Activated naive CD4-positive, alpha-beta T cell treated with anti-CD3 and anti-CD28 coated beads for 36 hours (primary cell): ENCODE results near the gene DCAF16. TPM values are rescaled to one million over a fixed set of nuclear protein-coding genes. Genes with fewer than 3 reads are reported as not detected.

Experiments used
- CTCF ChIA-PET: fragments of 350-600 bp; sonication (Branson Sonifier 250); formaldehyde crosslinking; loops from one replicate; lab custom pipeline; 2021; ENCODE audit warnings: antibody characterized with exemption; lab: Charles Lee
- DNase-seq: peaks from one replicate; pipeline ENCODE4 v3.0.0-alpha.2; 2020
- H3K27ac Mint-ChIP-seq: one replicate; pipeline ENCODE4 v1.8.0; 2021; ENCODE audit warnings: mild to moderate bottlenecking, mixed read lengths
- H3K27me3 Mint-ChIP-seq: one replicate; pipeline ENCODE4 v1.8.0; 2021; ENCODE audit warnings: low read depth, mixed read lengths
- H3K36me3 Mint-ChIP-seq: one replicate; pipeline ENCODE4 v1.8.0; 2021; ENCODE audit warnings: low read depth, mixed read lengths
- H3K4me1 Mint-ChIP-seq: one replicate; pipeline ENCODE4 v1.8.0; 2021; ENCODE audit warnings: low read depth, mixed read lengths
- H3K4me3 Mint-ChIP-seq: one replicate; pipeline ENCODE4 v1.8.0; 2021; ENCODE audit warnings: mild to moderate bottlenecking, moderate library complexity, mixed read lengths
- H3K9me3 Mint-ChIP-seq: one replicate; pipeline ENCODE4 v1.8.0; 2021; ENCODE audit warnings: mixed read lengths
- intact Hi-C: fragments of 100-400 bp; cut with micrococcal nuclease; formaldehyde crosslinking; loops from one replicate; pipeline ENCODE4 v1.15.1; 2023
- total RNA-seq, 2 experiments: library from RNA; stranded (reverse); gene quantifications; one replicate each; pipeline ENCODE4 v1.2.3, GENCODE V29; 2021

The DCAF16 gene
- total RNA-seq, 2 experiments from 2014 or later = 46.6 to 48.5 TPM

DNA sequence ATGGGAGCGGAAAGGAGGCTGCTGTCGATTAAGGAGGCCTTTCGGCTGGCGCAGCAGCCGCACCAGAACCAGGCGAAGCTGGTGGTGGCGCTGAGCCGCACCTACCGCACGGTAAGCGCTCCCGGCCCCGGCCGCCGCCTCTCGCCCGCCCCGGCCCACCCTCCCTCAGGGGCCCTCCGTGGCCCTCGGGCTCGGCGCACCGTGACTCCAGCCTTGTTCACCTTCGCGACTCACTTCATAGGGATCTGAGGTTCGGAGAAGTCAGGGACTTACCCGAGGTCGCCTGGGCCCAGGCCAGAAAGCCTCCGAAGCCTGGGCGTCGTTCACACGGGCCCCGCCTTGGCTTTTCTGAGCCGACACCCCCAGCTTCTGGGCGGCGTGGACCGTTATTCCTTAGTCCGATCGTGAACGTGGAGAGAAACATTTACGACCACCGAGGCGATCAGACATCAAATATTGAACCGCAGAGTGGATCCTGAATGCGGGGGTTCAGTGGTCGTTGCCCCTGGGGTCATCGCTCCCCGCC, 584 bp upstream of the DCAF16 start:
- no peaks in the 10 kb centered on the region for H3K27me3 Mint-ChIP-seq
- peaks cover 46% of the 10 kb centered on the region for H3K36me3 Mint-ChIP-seq
- intact Hi-C loops = loop anchor here (2.0 to 10.0 kb wide), 2 partner anchors 474 to 1586 kb away; partner anchors contain the start of gene TAPT1
- CTCF ChIA-PET = no interaction called here
- H3K9me3 Mint-ChIP-seq = no peaks in the 10 kb centered on the region
- H3K4me3 Mint-ChIP-seq = peak overlapping the region; percentile 100
- H3K27ac Mint-ChIP-seq = peak overlapping the region; percentile 99
- peaks cover 35% of the 10 kb centered on the region for H3K4me1 Mint-ChIP-seq
- peak; percentile 30 for DNase-seq

DNA sequence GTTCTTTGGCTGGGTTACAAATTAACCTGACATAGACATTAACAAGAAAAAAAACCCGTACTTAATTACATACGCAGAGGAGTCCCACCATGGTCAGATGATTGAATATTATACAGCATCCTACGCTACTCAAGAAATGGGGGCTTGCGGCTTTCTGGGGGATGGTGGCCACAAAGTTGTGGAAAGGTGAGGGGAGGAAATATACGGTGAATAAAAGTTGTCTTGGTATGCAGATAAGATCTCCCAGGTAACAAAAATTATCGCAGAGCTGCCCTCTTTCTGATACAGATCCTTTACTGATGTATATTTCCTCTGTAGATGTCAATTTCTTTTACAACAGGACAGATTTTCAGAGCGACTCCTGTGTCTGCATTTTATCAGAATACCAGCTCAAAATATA, 890 bp downstream of the DCAF16 start:
- peaks cover 44% of the 10 kb centered on the region for H3K36me3 Mint-ChIP-seq
- CTCF ChIA-PET = interaction anchor here (0.6 to 6.2 kb wide), 9 partner anchors 12 to 261 kb away, joined by 3 to 31 read pairs (median 4); partner anchors contain the start of gene LCORL
- H3K4me1 Mint-ChIP-seq = peaks cover 44% of the 10 kb centered on the region
- no peaks in the 10 kb centered on the region for H3K27me3 Mint-ChIP-seq
- peak overlapping the region; percentile 99 for H3K27ac Mint-ChIP-seq
- intact Hi-C loops = loop anchor here (1.0 to 10.0 kb wide), 8 partner anchors 23 to 1585 kb away; partner anchors contain the start of genes LAP3, MED28, QDPR and TAPT1
- peak; percentile 7 for DNase-seq
- H3K4me3 Mint-ChIP-seq = peak overlapping the region; percentile 100
- H3K9me3 Mint-ChIP-seq = no peaks in the 10 kb centered on the region

- no peak for DNase-seq
- Mint-ChIP-seq H3K4me3 (peak overlapping the region; percentile 13), H3K27me3 (no peaks in the 10 kb centered on the region), H3K9me3 (no peaks in the 10 kb centered on the region), H3K4me1 (peaks cover 51% of the 10 kb centered on the region), H3K36me3 (peaks cover 55% of the 10 kb centered on the region), H3K27ac (no peak overlapping the region)
- intact Hi-C loops = no loop called here
- CTCF ChIA-PET = interaction anchor here (0.6 to 6.2 kb wide), 3 partner anchors 10 to 259 kb away, joined by 3 to 31 read pairs (median 22); no protein-coding TSS in a partner anchor
Observed at GRCh38 chr4:17807446-17807845, 3.1 kb downstream of the DCAF16 start.

GRCh38 chr4:17805580-17806155, 4.9 kb downstream of the DCAF16 start:
- intact Hi-C loops = no loop called here
- CTCF ChIA-PET = interaction anchor here (0.9 to 6.2 kb wide), 4 partner anchors 11 to 257 kb away, joined by 3 to 31 read pairs (median 7); no protein-coding TSS in a partner anchor

GRCh38 chr4:17797808-17798207, 12.7 kb downstream of the DCAF16 start:
- H3K9me3 Mint-ChIP-seq = no peaks in the 10 kb centered on the region
- CTCF ChIA-PET = interaction anchor here (0.7 to 2.9 kb wide), 4 partner anchors 10 to 162 kb away, joined by 3 to 22 read pairs (median 4); no protein-coding TSS in a partner anchor
- no peak overlapping the region for H3K4me3 Mint-ChIP-seq
- intact Hi-C loops = loop anchor here (1.0 kb wide), 1 partner anchor 12 kb away; no protein-coding TSS in a partner anchor
- peaks cover 12% of the 10 kb centered on the region for H3K4me1 Mint-ChIP-seq
- no peaks in the 10 kb centered on the region for H3K27me3 Mint-ChIP-seq
- no peak for DNase-seq
- H3K27ac Mint-ChIP-seq = no peak overlapping the region
- peaks cover 27% of the 10 kb centered on the region for H3K36me3 Mint-ChIP-seq

More at GRCh38 chr4:17805580-17806155, 4.9 kb downstream of the DCAF16 start:
- Mint-ChIP-seq H3K27ac (peak overlapping the region; percentile 46), H3K9me3 (no peaks in the 10 kb centered on the region), H3K27me3 (no peaks in the 10 kb centered on the region), H3K4me1 (peaks cover 49% of the 10 kb centered on the region), H3K4me3 (no peak overlapping the region), H3K36me3 (peaks cover 49% of the 10 kb centered on the region)
- no peak for DNase-seq

- H3K9me3 Mint-ChIP-seq = no peaks in the 10 kb centered on the region
- DNase-seq = no peak
- peaks cover 20% of the 10 kb centered on the region for H3K36me3 Mint-ChIP-seq
- intact Hi-C loops = no loop called here
- no peak overlapping the region for H3K27ac Mint-ChIP-seq
- H3K27me3 Mint-ChIP-seq = no peaks in the 10 kb centered on the region
- no peak overlapping the region for H3K4me3 Mint-ChIP-seq
- peaks cover 4% of the 10 kb centered on the region for H3K4me1 Mint-ChIP-seq
- CTCF ChIA-PET = no interaction called here
Observed at GRCh38 chr4:17794730-17795129, 15.8 kb downstream of the DCAF16 start.

DNA sequence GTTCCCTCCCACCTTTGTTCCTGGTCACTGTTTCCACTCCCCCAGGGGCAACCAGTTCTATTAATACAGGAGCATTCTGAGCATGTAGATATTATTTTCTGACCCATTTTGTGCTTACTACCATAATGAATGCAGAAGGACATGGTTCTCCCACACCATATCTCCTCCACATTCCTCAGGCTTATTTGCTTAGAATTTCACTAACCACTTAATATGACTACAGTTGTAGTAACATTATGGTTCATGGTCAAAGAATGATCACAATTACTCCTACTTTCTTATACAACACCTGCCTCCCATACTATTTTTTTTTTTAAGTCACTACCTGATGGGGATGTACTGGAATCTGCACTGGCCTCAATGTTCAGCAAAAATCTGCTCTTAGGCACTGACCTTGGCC, 21.6 kb downstream of the DCAF16 start:
- intact Hi-C loops = no loop called here
- CTCF ChIA-PET = no interaction called here
- Mint-ChIP-seq H3K4me1 (peaks cover 14% of the 10 kb centered on the region), H3K4me3 (no peak overlapping the region), H3K27ac (no peak overlapping the region), H3K9me3 (no peaks in the 10 kb centered on the region), H3K27me3 (no peaks in the 10 kb centered on the region), H3K36me3 (peaks cover 16% of the 10 kb centered on the region)
- no peak for DNase-seq

GRCh38 chr4:17787315-17787714, 23.2 kb downstream of the DCAF16 start:
- Mint-ChIP-seq H3K4me1 (peaks cover 14% of the 10 kb centered on the region), H3K9me3 (no peaks in the 10 kb centered on the region), H3K4me3 (no peak overlapping the region), H3K36me3 (peaks cover 10% of the 10 kb centered on the region), H3K27me3 (peaks cover 4% of the 10 kb centered on the region), H3K27ac (no peak overlapping the region)
- no peak for DNase-seq
- CTCF ChIA-PET = interaction anchor here (1.0 to 1.5 kb wide), 2 partner anchors 10 to 238 kb away, joined by 4 to 5 read pairs; no protein-coding TSS in a partner anchor
- intact Hi-C loops = loop anchor here (2.0 kb wide), 1 partner anchor 21 kb away; no protein-coding TSS in a partner anchor

GRCh38 chr4:17786567-17786966, 24.0 kb downstream of the DCAF16 start:
- Mint-ChIP-seq H3K27ac (no peak overlapping the region), H3K27me3 (peaks cover 12% of the 10 kb centered on the region), H3K4me1 (peaks cover 21% of the 10 kb centered on the region), H3K4me3 (no peak overlapping the region), H3K36me3 (peaks cover 11% of the 10 kb centered on the region), H3K9me3 (no peaks in the 10 kb centered on the region)
- DNase-seq = no peak
- intact Hi-C loops = loop anchor here (1.0 to 2.0 kb wide), 2 partner anchors 12 to 22 kb away; no protein-coding TSS in a partner anchor
- CTCF ChIA-PET = interaction anchor here (1.1 to 1.5 kb wide), 2 partner anchors 11 to 237 kb away, joined by 3 to 4 read pairs; no protein-coding TSS in a partner anchor

DNA sequence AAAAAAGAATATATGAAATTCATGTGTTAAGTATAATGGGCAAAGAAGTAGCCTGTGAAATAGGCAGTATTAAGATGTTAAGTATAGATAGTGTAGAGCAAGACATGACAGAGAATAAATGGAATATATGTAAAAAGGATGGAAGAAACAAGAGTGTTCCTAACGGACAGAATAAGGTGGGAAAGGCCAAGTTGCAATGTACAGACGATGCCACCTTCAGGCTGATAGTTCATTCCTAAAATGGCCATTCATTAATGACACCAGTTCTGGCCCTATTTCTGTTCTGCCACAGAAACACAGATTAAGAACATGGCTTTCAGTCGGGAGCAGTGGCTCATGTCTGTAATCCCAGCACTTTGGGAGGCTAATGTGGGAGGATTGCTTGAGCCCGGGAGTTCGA, 24.7 kb downstream of the DCAF16 start:
- Mint-ChIP-seq H3K36me3 (peaks cover 11% of the 10 kb centered on the region), H3K27me3 (peaks cover 15% of the 10 kb centered on the region), H3K9me3 (no peaks in the 10 kb centered on the region), H3K27ac (no peak overlapping the region), H3K4me3 (no peak overlapping the region), H3K4me1 (peaks cover 24% of the 10 kb centered on the region)
- CTCF ChIA-PET = interaction anchor here (1.1 to 1.5 kb wide), 2 partner anchors 12 to 236 kb away, joined by 3 to 4 read pairs; no protein-coding TSS in a partner anchor
- intact Hi-C loops = loop anchor here (1.0 to 2.0 kb wide), 2 partner anchors 12 to 23 kb away; no protein-coding TSS in a partner anchor
- no peak for DNase-seq

GRCh38 chr4:17781300-17782287, 29.0 kb downstream of the DCAF16 start, which contains the start of gene FAM184B:
Gene FAM184B, minus strand, starts transcription at chr4:17781621. Its CDS starts 322 bp downstream, at chr4:17781299.
- H3K9me3 Mint-ChIP-seq = no peaks in the 10 kb centered on the region
- intact Hi-C loops = no loop called here
- H3K4me3 Mint-ChIP-seq = peak within 1 kb of the TSS; percentile 34
- H3K4me1 Mint-ChIP-seq = peaks cover 12% of the 10 kb centered on the region
- no peak for DNase-seq
- peaks cover 33% of the 10 kb centered on the region for H3K27me3 Mint-ChIP-seq
- H3K36me3 Mint-ChIP-seq = peaks cover 7% of the 10 kb centered on the region
- no peak within 1 kb of the TSS for H3K27ac Mint-ChIP-seq
- CTCF ChIA-PET = no interaction called here
